K562 (cell line): ENCODE data around the gene PLAAT4. TPM values are rescaled to one million over a fixed set of nuclear protein-coding genes. Genes with fewer than 3 reads are reported as not detected.

ENCODE experiments used
- ARID1B ChIP-seq: fragments of 450-650 bp; IDR thresholded peaks from 2 replicates; pipeline ENCODE4 v1.6.1; 2016; ENCODE audit warnings: antibody characterized with exemption, mild to moderate bottlenecking, inconsistent platforms
- BRF1 ChIP-seq: IDR thresholded peaks from 3 replicates; pipeline ENCODE4 v1.6.1; 2011; ENCODE audit warnings: borderline replicate concordance, mild to moderate bottlenecking; ENCODE audit not compliant: insufficient read length; ENCODE audit errors: extremely low read depth
- EHMT2 ChIP-seq: fragments of 450-650 bp; IDR thresholded peaks from 2 replicates; pipeline ENCODE4 v1.6.1; 2018; ENCODE audit warnings: antibody characterized with exemption
- KDM2B ChIP-seq: fragments of 250-450 bp; sonication (Bioruptor Pico); IDR thresholded peaks from 2 replicates; pipeline ENCODE4 v1.8.0; 2021; ENCODE audit warnings: mild to moderate bottlenecking, moderate library complexity
- MAFG ChIP-seq: fragments of 450-650 bp; conservative IDR thresholded peaks from 2 replicates; pipeline ENCODE4 v1.6.1; 2016; ENCODE audit warnings: missing genetic modification characterization, missing compliant biosample characterization
- MBD2 ChIP-seq: sonication (generic); IDR thresholded peaks from 2 replicates; pipeline ENCODE4 v1.6.1; 2016; ENCODE audit warnings: low read depth, borderline replicate concordance
- MITF ChIP-seq: IDR thresholded peaks from 2 replicates; pipeline ENCODE4 v1.6.1; 2014; ENCODE audit warnings: antibody characterized with exemption
- MTA2 ChIP-seq: fragments of 450-650 bp; IDR thresholded peaks from 2 replicates; pipeline ENCODE4 v1.6.1; 2016; ENCODE audit warnings: low read depth
- SMAD4 ChIP-seq: fragments of 250-450 bp; sonication (Bioruptor Pico); conservative IDR thresholded peaks from 2 replicates; pipeline ENCODE4 v1.8.0; 2021; ENCODE audit warnings: inconsistent platforms, mild to moderate bottlenecking, moderate library complexity
- TCF7L2 ChIP-seq: fragments of 150-350 bp; IDR thresholded peaks from 2 replicates; pipeline ENCODE4 v1.6.1; 2016; ENCODE audit warnings: low read depth, mild to moderate bottlenecking, low read length, moderate library complexity
- ZBTB26 ChIP-seq: fragments of 450-650 bp; formaldehyde crosslinking; IDR thresholded peaks from 2 replicates; pipeline ENCODE4 v1.4.0; 2022; ENCODE audit warnings: missing genetic modification characterization
- ZNF511 ChIP-seq: sonication (generic); formaldehyde crosslinking; IDR thresholded peaks from 2 replicates; pipeline ENCODE4 v1.8.0; 2022; ENCODE audit warnings: mild to moderate bottlenecking, missing genetic modification reagents
- polyA plus RNA-seq, 8 experiments: library from polyadenylated mRNA; depleted of rRNA in 4 of 8; stranded (reverse) in 5 of 8; unstranded in 3 of 8; fragments of >200 nt; fragmentation: Nextera tagmentation in 2 of 8; fragmentation: Illumina TruSeq in 1 of 8; extraction: Ambion mirVana in 2 of 8; extraction: Trizol in 1 of 8; gene quantifications; 2 replicates each; pipeline versions ENCODE4 v1.2.1 to v1.2.3, GENCODE V29; 2011 to 2014; ENCODE audit warnings: inconsistent platforms in 1 of 8, missing spikeins in 1 of 8
- total RNA-seq, 7 experiments: library from RNA; depleted of rRNA in 6 of 7; stranded (reverse); fragments of >200 nt in 6 of 7; fragmentation: Illumina TruSeq in 2 of 7; extraction: Trizol in 2 of 7; gene quantifications; 2 replicates each; pipeline versions ENCODE4 v1.2.1 to v1.2.3, GENCODE V29; 2011 to 2021; ENCODE audit warnings: low replicate concordance in 1 of 7
- TF ChIP-seq, protein P1 (sequence below), 2 experiments: fragments of 450-650 bp; IDR thresholded peaks; 2 replicates each; pipeline ENCODE4 v1.6.1; 2018; ENCODE audit warnings: mild to moderate bottlenecking in 2 of 2, low read depth in 1 of 2; ENCODE audit not compliant: partially characterized antibody in 2 of 2
- TF ChIP-seq, protein P2 (sequence below): fragments of 450-650 bp; IDR thresholded peaks from one replicate; pipeline ENCODE4 v1.6.1; 2018; ENCODE audit warnings: mild to moderate bottlenecking, moderate library complexity; ENCODE audit not compliant: partially characterized antibody
- TF ChIP-seq, protein P3 (sequence below): fragments of 450-650 bp; IDR thresholded peaks from 2 replicates; pipeline ENCODE4 v1.6.1; 2017; ENCODE audit warnings: antibody characterized with exemption

Gene PLAAT4
- total and polyA plus RNA-seq, 9 of the 15 experiments (the other 6 are each of a cell fraction or from before 2014, with no cell fraction given): 0.54 to 3.0 (median 1.3) TPM; not detected in 1

- TF ChIP-seq, protein P1, sequence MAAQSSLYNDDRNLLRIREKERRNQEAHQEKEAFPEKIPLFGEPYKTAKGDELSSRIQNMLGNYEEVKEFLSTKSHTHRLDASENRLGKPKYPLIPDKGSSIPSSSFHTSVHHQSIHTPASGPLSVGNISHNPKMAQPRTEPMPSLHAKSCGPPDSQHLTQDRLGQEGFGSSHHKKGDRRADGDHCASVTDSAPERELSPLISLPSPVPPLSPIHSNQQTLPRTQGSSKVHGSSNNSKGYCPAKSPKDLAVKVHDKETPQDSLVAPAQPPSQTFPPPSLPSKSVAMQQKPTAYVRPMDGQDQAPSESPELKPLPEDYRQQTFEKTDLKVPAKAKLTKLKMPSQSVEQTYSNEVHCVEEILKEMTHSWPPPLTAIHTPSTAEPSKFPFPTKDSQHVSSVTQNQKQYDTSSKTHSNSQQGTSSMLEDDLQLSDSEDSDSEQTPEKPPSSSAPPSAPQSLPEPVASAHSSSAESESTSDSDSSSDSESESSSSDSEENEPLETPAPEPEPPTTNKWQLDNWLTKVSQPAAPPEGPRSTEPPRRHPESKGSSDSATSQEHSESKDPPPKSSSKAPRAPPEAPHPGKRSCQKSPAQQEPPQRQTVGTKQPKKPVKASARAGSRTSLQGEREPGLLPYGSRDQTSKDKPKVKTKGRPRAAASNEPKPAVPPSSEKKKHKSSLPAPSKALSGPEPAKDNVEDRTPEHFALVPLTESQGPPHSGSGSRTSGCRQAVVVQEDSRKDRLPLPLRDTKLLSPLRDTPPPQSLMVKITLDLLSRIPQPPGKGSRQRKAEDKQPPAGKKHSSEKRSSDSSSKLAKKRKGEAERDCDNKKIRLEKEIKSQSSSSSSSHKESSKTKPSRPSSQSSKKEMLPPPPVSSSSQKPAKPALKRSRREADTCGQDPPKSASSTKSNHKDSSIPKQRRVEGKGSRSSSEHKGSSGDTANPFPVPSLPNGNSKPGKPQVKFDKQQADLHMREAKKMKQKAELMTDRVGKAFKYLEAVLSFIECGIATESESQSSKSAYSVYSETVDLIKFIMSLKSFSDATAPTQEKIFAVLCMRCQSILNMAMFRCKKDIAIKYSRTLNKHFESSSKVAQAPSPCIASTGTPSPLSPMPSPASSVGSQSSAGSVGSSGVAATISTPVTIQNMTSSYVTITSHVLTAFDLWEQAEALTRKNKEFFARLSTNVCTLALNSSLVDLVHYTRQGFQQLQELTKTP (IDR thresholded peaks at IDR 0.05; ENCODE audit: low read depth in 1 of 2, partially characterized antibody in 2 of 2): no peak
- TF ChIP-seq MTA2 (peak; percentile 56), BRF1 (no peak), MBD2 (no peak), EHMT2 (0 out of 2 replicates have a peak, but pooled peaks have one; percentile 52), ZBTB26 (CRISPR knock-in tag) (peak; percentile 71; the same call in 1 of the 2 replicates), MAFG (tag) (no peak), MITF (no peak), ARID1B (0 out of 2 replicates have a peak, but pooled peaks have one; percentile 18), SMAD4 (CRISPR knock-in tag) (no peak), KDM2B (no peak), ZNF511 (CRISPR knock-in tag) (no peak), TCF7L2 (no peak)
- TF ChIP-seq, protein P2, sequence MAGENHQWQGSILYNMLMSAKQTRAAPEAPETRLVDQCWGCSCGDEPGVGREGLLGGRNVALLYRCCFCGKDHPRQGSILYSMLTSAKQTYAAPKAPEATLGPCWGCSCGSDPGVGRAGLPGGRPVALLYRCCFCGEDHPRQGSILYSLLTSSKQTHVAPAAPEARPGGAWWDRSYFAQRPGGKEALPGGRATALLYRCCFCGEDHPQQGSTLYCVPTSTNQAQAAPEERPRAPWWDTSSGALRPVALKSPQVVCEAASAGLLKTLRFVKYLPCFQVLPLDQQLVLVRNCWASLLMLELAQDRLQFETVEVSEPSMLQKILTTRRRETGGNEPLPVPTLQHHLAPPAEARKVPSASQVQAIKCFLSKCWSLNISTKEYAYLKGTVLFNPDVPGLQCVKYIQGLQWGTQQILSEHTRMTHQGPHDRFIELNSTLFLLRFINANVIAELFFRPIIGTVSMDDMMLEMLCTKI: no peak
- TF ChIP-seq, protein P3, sequence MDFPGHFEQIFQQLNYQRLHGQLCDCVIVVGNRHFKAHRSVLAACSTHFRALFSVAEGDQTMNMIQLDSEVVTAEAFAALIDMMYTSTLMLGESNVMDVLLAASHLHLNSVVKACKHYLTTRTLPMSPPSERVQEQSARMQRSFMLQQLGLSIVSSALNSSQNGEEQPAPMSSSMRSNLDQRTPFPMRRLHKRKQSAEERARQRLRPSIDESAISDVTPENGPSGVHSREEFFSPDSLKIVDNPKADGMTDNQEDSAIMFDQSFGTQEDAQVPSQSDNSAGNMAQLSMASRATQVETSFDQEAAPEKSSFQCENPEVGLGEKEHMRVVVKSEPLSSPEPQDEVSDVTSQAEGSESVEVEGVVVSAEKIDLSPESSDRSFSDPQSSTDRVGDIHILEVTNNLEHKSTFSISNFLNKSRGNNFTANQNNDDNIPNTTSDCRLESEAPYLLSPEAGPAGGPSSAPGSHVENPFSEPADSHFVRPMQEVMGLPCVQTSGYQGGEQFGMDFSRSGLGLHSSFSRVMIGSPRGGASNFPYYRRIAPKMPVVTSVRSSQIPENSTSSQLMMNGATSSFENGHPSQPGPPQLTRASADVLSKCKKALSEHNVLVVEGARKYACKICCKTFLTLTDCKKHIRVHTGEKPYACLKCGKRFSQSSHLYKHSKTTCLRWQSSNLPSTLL: no peak
These were observed 35.5 kb downstream of the PLAAT4 start (continued) for GRCh38 chr11:63572026-63572688.
